NCI-H146 treated with DMSO at 0.1 percent for 48 hours (cell line): ENCODE measurements around the gene EIF3B.
"Not testable (repeated sequence)": the region's sequence is repeated elsewhere in the genome, so short reads cannot be mapped to it uniquely, and the experiment has no call there.

Source experiments
- DNase-seq: peaks from one replicate; lab custom pipeline; 2025; ENCODE audit not compliant: unreplicated experiment; lab: John Stamatoyannopoulos, UW

Gene EIF3B

GRCh38 chr7:2376351-2377154 is 21.9 kb downstream of the EIF3B start:
- no peak for DNase-seq

DNA sequence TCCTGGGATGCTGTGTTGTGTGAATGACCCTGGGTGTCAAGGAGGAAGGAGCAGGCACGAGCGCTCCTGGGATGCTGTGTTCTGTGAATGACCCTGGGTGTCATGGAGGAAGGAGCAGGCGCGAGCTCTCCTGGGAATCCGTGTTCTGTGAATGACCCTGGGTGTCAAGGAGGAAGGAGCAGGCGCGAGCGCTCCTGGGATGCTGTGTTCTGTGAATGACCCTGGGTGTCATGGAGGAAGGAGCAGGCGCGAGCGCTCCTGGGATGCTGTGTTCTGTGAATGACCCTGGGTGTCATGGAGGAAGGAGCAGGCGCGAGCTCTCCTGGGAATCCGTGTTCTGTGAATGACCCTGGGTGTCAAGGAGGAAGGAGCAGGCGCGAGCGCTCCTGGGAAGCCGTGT is 22.9 kb downstream of the EIF3B start:
- DNase-seq, result not testable (repeated sequence)

- DNase-seq, result not testable (repeated sequence)
Observed at GRCh38 chr7:2378125-2378524, 23.5 kb downstream of the EIF3B start.

- DNase-seq, result no peak
Observed at GRCh38 chr7:2379161-2379560, 24.5 kb downstream of the EIF3B start.

DNA sequence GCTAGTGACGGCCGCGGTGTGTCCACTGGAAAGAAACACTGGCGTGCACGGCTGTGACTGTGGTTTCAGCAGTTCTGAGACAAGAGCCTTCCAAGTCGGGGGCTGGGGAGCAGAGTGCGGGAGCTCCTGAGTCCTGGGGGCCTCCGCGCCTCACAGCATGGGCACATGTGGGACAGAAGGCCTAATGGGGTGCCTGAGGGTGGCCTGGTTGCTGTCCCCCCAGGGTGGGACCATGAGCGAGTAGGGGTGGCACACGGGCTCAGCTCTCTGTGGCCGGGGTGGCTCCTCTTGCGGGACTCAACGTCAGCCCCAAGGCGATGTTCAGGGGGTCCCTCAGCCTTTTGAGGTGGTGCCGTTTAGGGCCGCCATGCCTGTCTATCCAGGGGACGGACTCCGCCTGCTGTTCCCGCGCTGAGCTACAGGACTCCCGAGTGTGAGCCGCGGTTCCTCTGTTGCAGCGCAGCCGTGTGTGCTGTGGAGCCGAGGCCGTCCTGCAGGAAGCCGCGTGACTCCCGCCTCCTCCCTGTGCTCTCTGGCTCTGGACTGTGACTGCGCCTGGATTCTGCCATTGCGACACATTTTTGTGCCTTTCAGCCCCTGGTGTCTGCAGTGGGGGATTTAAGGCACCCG is 25.3 kb downstream of the EIF3B start:
- no peak for DNase-seq

- no peak for DNase-seq
Observed at GRCh38 chr7:2380461-2380860, 25.8 kb downstream of the EIF3B start.

- no peak for DNase-seq
Observed at GRCh38 chr7:2381227-2381626, 26.6 kb downstream of the EIF3B start.

- DNase-seq, result no peak
Observed at GRCh38 chr7:2381881-2382509, 27.4 kb downstream of the EIF3B start.

- DNase-seq, result no peak
Observed at GRCh38 chr7:2383543-2384274, 29.1 kb downstream of the EIF3B start.

DNA sequence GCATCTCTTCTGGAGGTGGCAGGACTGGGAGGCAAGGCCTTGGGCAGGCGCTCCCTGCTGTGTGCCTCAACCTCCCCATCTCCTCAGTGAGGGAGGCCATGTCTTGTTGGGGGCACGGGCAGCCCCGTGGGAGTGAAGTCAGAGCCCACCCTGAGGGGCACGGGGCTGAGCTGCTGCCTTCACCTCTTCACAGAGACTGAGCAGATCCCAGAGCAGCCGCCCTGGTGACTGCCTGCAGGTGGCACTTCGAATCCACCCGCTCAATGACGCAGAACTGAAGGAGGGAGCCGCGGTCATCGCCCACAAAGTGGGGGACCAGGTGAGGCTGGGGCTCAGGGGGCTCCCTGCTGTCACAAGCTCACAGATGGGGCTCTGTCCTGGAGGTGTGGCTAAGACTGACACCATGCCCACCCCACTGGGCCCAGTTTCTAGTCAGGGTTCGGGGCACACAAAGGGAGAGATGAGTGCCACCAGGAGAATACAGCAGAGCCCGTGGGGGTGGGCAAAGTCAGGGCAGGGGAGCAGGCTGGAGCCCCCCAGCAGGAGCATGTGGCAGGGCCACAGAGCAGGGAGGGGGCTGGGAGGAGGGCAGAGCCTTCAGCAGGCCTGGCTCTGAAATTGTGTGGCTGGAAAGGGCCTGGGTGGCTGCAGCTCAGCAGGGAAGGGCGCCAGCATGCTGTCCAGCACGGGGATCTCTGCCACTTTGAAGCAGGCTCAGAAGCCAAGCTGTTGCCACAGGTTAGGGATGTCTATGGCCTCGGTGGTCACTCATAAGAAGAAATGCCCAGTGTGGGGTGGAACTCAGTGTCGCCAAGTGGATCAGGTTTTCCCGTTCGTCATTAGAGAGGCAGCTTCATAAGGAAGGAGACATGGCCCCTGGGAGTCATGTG is 30.0 kb downstream of the EIF3B start:
- no peak for DNase-seq

GRCh38 chr7:2386122-2386521 is 31.5 kb downstream of the EIF3B start:
- DNase-seq, result not testable (repeated sequence)

DNA sequence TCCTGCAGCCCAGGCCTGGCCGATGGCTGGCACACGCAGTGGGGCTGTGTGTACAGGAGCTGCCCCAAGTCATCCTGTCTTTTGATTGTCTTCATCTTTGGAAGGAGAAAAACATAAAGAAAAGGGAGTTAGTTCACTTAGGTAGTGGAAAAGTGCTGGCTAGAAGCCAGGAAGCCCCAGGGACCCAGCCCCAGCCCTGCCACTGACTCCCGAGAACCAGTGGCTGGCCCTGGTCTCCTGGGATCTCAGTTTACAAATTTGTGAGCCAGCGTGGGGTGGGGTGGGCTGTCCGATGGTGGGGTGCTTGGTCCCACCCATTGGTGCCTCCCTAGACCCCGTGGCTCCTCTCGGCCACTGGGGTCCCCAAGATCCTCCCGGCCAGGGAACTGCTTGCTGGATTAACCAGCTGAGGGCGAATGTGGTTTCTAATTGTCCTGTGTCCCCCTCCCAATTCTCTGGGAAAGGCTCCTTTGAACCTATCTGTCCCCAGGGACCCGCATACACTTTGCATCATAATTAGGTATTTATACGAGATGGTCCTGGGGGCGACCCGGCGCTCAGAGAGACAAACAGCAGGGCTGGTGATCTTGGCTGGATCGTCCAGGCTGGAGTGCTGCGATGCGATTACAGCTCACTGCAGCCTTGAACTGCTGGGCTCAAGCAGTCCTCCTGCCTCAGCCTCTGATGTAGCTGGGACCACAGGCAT is 32.5 kb downstream of the EIF3B start:
- no peak for DNase-seq

DNA sequence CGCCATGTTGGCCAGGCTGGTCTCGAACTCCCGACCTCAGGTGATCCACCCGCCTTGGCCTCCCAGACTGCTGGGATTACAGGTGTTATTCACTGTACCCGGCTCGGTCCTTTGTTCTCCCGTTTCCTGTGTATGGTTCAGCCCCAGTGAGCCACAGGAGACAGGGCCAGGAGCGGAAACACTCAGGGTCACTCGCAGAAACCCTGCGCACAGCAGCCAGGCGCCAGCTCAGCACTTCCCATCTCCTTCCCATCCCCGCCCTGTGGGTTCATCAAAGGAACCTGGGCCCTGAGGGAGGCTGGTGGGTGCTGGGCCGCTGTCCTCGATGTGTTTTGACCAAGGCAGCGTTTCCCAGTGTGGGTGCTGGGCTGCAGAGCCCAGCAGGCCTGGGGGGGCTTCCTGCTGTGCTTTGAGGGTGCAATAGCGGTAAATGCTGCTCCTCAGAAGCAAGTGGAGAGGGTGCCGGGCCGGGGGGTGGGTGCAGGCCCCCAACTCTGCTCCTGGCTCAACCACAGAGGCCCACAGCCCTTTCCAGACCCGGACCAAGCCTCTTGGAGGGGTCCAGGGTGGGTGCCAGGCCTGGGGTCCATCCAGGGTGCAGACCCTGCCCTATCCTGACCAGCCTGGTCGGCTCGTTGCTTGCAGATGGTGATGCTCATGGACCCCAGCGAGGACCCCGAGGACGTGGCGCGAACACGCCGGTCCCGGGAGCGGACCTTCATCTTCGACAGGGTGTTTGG is 33.4 kb downstream of the EIF3B start:
- DNase-seq, result no peak

DNA sequence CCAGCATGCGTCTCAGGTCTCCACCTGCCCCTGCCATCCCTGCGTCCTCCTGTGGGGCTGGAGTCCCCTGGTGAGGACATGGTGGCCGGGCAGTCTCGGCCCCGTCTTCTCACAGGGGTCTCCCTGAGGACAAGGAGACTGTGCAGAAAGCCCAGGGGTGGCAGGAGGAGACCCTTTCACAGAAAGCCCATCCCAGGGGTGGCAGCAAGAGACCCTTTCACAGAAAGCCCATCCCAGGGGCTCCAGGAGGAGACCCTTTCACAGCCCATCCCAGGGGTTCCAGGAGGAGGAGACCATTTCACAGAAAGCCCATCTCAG is 34.0 kb downstream of the EIF3B start:
- DNase-seq, result no peak

GRCh38 chr7:2390020-2390816 is 35.6 kb downstream of the EIF3B start:
- not testable (repeated sequence) for DNase-seq

- DNase-seq, result no peak
Observed at GRCh38 chr7:2393706-2394105, 39.1 kb downstream of the EIF3B start.

DNA sequence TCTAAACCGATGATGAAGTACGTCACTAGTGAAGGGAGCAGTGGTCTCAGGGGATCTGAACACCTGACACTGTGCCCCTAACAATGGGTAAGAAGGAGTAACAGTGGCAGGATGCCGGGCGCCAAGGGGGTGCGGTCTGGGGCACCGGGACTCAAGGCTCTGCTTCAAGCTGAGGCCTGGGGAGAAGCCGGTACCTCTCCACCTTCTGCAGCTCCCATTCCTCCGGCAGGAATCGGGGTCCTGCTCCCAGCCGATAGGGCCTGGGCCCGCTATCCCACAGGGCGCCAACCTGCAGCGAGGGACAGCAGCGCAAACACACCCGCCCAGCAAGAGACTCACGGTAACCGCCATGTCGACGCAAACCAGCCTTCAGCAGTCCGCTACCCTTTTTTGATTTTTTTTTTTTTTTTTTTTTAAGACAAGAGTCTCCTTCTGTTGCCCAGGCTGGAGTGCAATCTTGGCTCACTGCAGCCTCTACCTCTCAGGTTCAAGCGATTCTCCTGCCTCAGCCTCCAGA is 40.0 kb downstream of the EIF3B start:
- no peak for DNase-seq

DNA sequence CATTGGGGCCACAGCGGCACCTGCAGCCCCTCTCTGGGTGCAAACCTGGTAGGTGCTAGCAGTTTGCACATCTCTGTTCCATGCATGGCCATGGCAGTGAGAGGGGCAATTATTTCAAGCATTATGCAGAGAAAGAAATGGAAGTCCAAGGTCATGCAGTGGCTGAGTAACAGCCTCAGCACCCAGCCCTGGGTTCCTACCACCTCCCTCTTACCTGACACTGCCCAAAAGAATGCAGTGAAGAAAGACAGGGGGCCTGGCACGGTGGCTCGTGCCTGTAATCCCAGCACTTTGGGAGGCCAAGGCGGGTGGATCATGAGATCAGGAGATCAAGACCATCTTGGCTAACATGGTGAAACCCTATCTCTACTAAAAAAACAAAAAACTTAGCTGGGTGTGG is 43.9 kb downstream of the EIF3B start:
- DNase-seq, result no peak
